NB4 (cell line): ENCODE results near the gene SELENOK.

Experiments used
- MYC ChIP-seq: IDR thresholded peaks from 2 replicates; pipeline ENCODE4 v1.6.1; 2011; ENCODE audit warnings: low read depth, low read length
- POLR2A ChIP-seq: IDR thresholded peaks from 2 replicates; pipeline ENCODE4 v1.6.1; 2011; ENCODE audit warnings: mild to moderate bottlenecking; ENCODE audit not compliant: insufficient read length; ENCODE audit errors: extremely low read depth
- TF ChIP-seq, protein P1 (sequence below): IDR thresholded peaks from one replicate; pipeline ENCODE4 v1.5.1; 2012; ENCODE audit warnings: low read depth, low read length
- TF ChIP-seq, protein P2 (sequence below): IDR thresholded peaks from 2 replicates; pipeline ENCODE4 v1.6.1; 2011; ENCODE audit warnings: low read depth, low read length

DNA sequence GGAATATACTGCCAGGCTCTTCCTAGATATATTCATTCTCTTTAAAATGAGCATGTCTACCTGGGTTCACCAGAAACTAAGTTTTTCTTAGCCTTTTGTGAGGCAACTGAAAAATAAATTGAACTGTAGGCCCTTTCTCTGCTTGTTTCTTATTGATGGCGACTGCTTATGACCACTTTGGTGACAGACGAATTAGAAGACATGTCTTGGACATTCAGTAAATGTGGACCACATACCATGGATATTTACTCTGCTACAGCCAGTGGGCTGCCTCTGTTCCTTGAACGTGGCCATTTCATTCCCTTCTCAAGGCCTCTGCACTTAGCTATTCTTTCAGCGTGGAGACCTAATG lies 603 bp upstream of the SELENOK start:
- TF ChIP-seq, protein P1, sequence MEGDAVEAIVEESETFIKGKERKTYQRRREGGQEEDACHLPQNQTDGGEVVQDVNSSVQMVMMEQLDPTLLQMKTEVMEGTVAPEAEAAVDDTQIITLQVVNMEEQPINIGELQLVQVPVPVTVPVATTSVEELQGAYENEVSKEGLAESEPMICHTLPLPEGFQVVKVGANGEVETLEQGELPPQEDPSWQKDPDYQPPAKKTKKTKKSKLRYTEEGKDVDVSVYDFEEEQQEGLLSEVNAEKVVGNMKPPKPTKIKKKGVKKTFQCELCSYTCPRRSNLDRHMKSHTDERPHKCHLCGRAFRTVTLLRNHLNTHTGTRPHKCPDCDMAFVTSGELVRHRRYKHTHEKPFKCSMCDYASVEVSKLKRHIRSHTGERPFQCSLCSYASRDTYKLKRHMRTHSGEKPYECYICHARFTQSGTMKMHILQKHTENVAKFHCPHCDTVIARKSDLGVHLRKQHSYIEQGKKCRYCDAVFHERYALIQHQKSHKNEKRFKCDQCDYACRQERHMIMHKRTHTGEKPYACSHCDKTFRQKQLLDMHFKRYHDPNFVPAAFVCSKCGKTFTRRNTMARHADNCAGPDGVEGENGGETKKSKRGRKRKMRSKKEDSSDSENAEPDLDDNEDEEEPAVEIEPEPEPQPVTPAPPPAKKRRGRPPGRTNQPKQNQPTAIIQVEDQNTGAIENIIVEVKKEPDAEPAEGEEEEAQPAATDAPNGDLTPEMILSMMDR, result no peak
- TF ChIP-seq POLR2A (no peak), MYC (no peak)
- TF ChIP-seq, protein P2, sequence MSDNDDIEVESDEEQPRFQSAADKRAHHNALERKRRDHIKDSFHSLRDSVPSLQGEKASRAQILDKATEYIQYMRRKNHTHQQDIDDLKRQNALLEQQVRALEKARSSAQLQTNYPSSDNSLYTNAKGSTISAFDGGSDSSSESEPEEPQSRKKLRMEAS, result no peak
